KMS-11 (cell line): ENCODE data around the gene DCANP1.

Experiments used
- H2AFZ ChIP-seq: fragments of 200-600 bp; sonication (generic); 2 replicates; pipeline ENCODE4 v1.6.1; 2016; ENCODE audit warnings: antibody characterized with exemption, mixed run types, low read depth
- H3K27ac ChIP-seq: fragments of 200-600 bp; sonication (generic); 2 replicates; pipeline ENCODE4 v1.6.1; 2016; ENCODE audit warnings: mild to moderate bottlenecking, mixed run types
- H3K27me3 ChIP-seq: fragments of 200-600 bp; sonication (generic); 2 replicates; pipeline ENCODE4 v1.6.1; 2017; ENCODE audit warnings: mild to moderate bottlenecking, low read depth, mixed run types, moderate library complexity; ENCODE audit not compliant: insufficient read depth
- H3K36me3 ChIP-seq: fragments of 200-600 bp; sonication (generic); 2 replicates; pipeline ENCODE4 v1.6.1; 2017; ENCODE audit warnings: mild to moderate bottlenecking, mixed run types; ENCODE audit not compliant: insufficient read depth
- H3K4me1 ChIP-seq: fragments of 200-600 bp; sonication (generic); 2 replicates; pipeline ENCODE4 v1.6.1; 2016; ENCODE audit warnings: mild to moderate bottlenecking, low read depth, mixed run types; ENCODE audit not compliant: poor library complexity, severe bottlenecking
- H3K4me2 ChIP-seq: fragments of 200-600 bp; sonication (generic); 2 replicates; pipeline ENCODE4 v1.7.0; 2016; ENCODE audit warnings: mild to moderate bottlenecking, mixed run types
- H3K4me3 ChIP-seq: fragments of 200-600 bp; sonication (generic); IDR thresholded peaks from 2 replicates; pipeline ENCODE4 v1.6.1; 2017; ENCODE audit warnings: low read depth, low read length, mixed read lengths; ENCODE audit not compliant: insufficient read depth
- H3K79me2 ChIP-seq: fragments of 200-600 bp; sonication (generic); 2 replicates; pipeline ENCODE4 v1.6.1; 2016; ENCODE audit warnings: low read depth, mixed run types; ENCODE audit not compliant: insufficient read depth
- H3K9ac ChIP-seq: fragments of 200-600 bp; sonication (generic); 2 replicates; pipeline ENCODE4 v1.6.1; 2016; ENCODE audit warnings: mild to moderate bottlenecking, mixed run types
- H4K20me1 ChIP-seq: fragments of 200-600 bp; sonication (generic); 2 replicates; pipeline ENCODE4 v1.6.1; 2016; ENCODE audit warnings: mild to moderate bottlenecking, mixed run types; ENCODE audit not compliant: insufficient read depth
- TF ChIP-seq, protein P1 (sequence below): fragments of 200-600 bp; sonication (generic); conservative IDR thresholded peaks from 2 replicates; pipeline ENCODE4 v1.6.1; 2017; ENCODE audit warnings: low read depth, mild to moderate bottlenecking, antibody characterized with exemption, low read length, moderate library complexity, mixed read lengths

DCANP1 gene

DNA sequence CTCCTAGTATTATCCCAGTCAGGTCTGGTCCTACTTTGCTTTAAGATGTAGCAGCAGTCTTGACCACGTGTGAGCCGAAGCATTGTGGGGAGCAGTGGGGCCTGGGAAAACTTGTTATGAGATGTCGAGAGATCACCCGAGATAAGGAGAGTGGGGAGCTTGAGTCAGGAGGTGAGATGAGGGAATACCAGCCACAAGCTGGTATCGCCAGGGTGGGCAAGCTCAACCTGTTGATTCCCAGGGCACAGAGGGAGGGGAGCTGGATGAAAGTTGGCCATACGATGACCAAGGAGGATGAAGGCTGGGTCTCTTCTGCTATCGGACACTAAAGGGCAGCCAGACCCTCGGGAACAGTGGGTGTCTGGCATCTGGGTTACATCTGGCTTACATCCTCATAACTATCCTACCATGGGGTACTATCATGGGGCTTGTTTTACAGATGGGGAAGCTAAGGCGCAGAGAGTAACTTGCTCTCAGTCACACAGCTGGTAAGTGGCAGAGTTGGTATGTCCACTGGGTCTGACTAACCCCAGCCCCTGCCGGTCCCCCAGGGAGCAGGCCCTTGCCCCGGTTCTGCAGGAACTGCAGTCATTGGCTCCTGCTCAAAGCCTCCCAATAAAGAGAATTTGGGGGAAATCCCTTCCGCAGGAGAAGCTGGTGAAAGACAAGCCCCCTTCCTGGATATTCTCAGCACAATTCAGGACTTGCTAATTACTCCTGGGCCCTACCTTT is 18.4 kb upstream of the DCANP1 start:
- H2AFZ ChIP-seq: peak overlapping the region; percentile 95; the same call in 1 of the 2 replicates
- H3K4me3 ChIP-seq: no peak overlapping the region
- H3K9ac ChIP-seq: no peak overlapping the region
- H3K4me1 ChIP-seq: peaks cover 3% of the 10 kb centered on the region
- peak overlapping the region; percentile 62; the same call in 1 of the 2 replicates for H3K4me2 ChIP-seq
- no peaks in the 10 kb centered on the region for H3K79me2 ChIP-seq
- H4K20me1 ChIP-seq: no peaks in the 10 kb centered on the region
- TF ChIP-seq, protein P1, sequence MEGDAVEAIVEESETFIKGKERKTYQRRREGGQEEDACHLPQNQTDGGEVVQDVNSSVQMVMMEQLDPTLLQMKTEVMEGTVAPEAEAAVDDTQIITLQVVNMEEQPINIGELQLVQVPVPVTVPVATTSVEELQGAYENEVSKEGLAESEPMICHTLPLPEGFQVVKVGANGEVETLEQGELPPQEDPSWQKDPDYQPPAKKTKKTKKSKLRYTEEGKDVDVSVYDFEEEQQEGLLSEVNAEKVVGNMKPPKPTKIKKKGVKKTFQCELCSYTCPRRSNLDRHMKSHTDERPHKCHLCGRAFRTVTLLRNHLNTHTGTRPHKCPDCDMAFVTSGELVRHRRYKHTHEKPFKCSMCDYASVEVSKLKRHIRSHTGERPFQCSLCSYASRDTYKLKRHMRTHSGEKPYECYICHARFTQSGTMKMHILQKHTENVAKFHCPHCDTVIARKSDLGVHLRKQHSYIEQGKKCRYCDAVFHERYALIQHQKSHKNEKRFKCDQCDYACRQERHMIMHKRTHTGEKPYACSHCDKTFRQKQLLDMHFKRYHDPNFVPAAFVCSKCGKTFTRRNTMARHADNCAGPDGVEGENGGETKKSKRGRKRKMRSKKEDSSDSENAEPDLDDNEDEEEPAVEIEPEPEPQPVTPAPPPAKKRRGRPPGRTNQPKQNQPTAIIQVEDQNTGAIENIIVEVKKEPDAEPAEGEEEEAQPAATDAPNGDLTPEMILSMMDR: no peak
- H3K36me3 ChIP-seq: no peaks in the 10 kb centered on the region
- no peaks in the 10 kb centered on the region for H3K27me3 ChIP-seq
- H3K27ac ChIP-seq: no peak overlapping the region

DNA sequence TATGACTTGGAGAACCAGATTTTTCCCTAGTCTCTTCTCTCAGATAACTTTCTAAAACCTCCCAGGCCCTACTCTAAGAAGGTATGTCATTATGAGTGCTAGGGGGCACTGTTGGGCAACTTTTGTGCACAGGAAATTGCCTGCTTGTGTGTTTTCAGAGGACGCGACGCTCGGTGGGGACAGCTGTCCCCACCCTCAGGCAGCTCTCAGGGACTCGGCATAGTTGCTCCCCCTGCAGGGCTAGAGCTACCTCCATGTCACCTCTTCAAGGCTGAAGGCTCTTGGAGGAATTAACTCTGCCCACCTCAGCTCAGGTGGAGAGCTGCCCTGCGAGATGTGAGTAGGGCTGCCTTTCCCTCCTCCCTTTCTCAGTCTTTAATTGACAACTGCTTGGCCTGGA is 15.2 kb upstream of the DCANP1 start:
- Histone ChIP-seq H4K20me1 (no peaks in the 10 kb centered on the region), H3K36me3 (no peaks in the 10 kb centered on the region), H3K4me2 (0 out of 2 replicates have a peak overlapping the region, but pooled peaks have one; percentile 13), H3K79me2 (no peaks in the 10 kb centered on the region), H2AFZ (peak overlapping the region; percentile 38), H3K4me3 (no peak overlapping the region), H3K27ac (no peak overlapping the region), H3K9ac (no peak overlapping the region), H3K4me1 (peaks cover 3% of the 10 kb centered on the region), H3K27me3 (no peaks in the 10 kb centered on the region)
- TF ChIP-seq, protein P1: peak; percentile 79

DNA sequence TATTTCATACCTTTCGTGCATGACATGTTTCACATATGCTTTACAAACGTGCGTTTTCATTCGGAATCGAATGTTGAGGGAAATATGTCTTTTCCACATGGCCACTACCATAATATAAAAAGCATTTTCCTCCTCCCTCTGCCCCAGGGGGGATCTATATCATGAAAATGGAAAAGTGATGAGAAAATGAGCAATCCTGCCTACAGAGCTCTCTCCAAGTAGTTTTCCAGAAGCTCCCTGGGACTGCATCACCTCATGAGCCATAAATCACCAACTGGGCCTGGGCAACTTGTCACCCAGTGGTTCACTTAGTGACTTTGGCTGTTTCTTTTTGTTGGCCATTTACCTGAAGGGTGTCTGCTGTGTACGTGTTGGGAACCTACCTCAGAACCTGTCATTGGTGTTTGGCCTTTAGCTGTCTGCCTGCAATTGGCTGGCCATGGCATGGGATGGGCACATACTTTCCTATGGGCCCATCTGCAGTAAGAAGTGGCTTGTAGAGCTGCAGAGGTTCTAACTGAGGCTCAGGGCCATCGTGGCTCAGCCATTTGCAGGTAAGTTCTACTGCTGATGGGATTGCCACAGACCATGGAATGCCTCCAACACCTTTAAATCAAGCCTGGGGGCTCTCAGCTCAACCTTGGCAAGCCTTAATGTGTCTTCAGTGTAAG is 14.5 kb upstream of the DCANP1 start:
- no peak overlapping the region for H3K4me3 ChIP-seq
- H3K79me2 ChIP-seq: no peaks in the 10 kb centered on the region
- H3K9ac ChIP-seq: no peak overlapping the region
- H4K20me1 ChIP-seq: no peaks in the 10 kb centered on the region
- H3K36me3 ChIP-seq: no peaks in the 10 kb centered on the region
- peaks cover 3% of the 10 kb centered on the region for H3K4me1 ChIP-seq
- H3K4me2 ChIP-seq: no peak overlapping the region
- H2AFZ ChIP-seq: no peak overlapping the region
- no peaks in the 10 kb centered on the region for H3K27me3 ChIP-seq
- H3K27ac ChIP-seq: no peak overlapping the region
- TF ChIP-seq, protein P1: no peak

DNA sequence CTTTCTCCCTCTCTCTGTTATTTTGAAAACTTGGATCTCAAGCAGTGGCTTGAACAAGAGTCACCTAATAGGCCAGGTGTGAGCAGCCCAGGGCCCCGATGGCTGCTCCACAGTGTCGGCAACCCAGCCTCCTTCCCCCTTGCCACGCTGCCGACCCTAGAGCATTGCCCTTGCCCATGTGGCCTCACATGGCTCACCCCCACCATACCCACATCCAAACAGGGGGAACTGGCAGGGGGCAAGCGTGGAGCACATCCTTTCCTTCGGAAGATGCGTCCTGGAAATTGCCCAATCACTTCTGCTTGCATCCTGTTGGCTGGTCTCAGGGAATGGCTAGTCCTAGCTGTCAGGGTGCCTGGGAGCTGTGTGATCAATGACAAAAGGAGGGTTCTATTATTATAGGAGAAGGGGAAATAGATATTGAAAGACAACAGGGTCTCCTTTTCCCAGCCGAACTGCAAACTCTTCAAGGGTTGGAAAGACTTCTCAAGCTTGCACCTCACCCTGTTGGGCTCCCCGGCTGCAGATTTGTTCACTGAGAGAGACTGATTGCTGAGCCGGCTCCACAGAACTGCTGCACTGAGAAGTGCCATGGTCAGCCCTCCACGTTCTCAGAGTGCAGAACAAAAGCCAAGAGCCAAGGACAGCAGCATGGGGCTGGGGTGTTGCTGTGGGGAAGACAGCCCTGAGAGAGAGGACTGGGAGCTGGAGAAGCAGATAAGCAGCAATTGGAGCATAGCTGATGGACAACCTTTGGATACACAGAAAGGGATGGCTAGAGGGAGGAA is 13.3 kb upstream of the DCANP1 start:
- no peaks in the 10 kb centered on the region for H4K20me1 ChIP-seq
- TF ChIP-seq, protein P1: no peak
- H3K4me2 ChIP-seq: no peak overlapping the region
- H3K79me2 ChIP-seq: no peaks in the 10 kb centered on the region
- no peak overlapping the region for H2AFZ ChIP-seq
- H3K4me1 ChIP-seq: no peaks in the 10 kb centered on the region
- no peaks in the 10 kb centered on the region for H3K36me3 ChIP-seq
- H3K27me3 ChIP-seq: no peaks in the 10 kb centered on the region
- H3K4me3 ChIP-seq: no peak overlapping the region
- no peak overlapping the region for H3K9ac ChIP-seq
- no peak overlapping the region for H3K27ac ChIP-seq
